ENCODE results near the gene TMEM154. TPM values are rescaled to one million over a fixed set of nuclear protein-coding genes. Genes with fewer than 3 reads are reported as not detected.
A peak's percentile ranks its signal among the peaks of the same experiment; 100 is the strongest.

Gene TMEM154
- total RNA-seq, 1 donor from 2014 or later = 1.0 TPM

- Histone ChIP-seq H3K4me1 (ENCODE audit: control insufficient read depth in 3 of 3, insufficient read depth in 3 of 3, low read length in 3 of 3) (peaks cover 0 to 12% (median 10%) of the 10 kb centered on the region in 3 donors), H3K27me3 (ENCODE audit: control insufficient read depth in 3 of 3, insufficient read depth in 3 of 3, low read length in 3 of 3) (no peaks in the 10 kb centered on the region), H3K36me3 (ENCODE audit: control insufficient read depth in 3 of 3, insufficient read depth in 3 of 3, low read length in 3 of 3) (no peaks in the 10 kb centered on the region), H3K9me3 (ENCODE audit: control insufficient read depth in 3 of 3, low read length in 3 of 3) (no peaks in the 10 kb centered on the region), H3K4me3 (ENCODE audit: low read length in 3 of 3) (no peak overlapping the region), H3K9ac (ENCODE audit: low read depth in 1 of 3, low read length in 3 of 3) (no peak overlapping the region), H3K27ac (ENCODE audit: low read depth, low read length) (peak overlapping the region; percentile 56)
These were observed 17.7 kb upstream of the TMEM154 start for GRCh38 chr4:152697284-152698088.

DNA sequence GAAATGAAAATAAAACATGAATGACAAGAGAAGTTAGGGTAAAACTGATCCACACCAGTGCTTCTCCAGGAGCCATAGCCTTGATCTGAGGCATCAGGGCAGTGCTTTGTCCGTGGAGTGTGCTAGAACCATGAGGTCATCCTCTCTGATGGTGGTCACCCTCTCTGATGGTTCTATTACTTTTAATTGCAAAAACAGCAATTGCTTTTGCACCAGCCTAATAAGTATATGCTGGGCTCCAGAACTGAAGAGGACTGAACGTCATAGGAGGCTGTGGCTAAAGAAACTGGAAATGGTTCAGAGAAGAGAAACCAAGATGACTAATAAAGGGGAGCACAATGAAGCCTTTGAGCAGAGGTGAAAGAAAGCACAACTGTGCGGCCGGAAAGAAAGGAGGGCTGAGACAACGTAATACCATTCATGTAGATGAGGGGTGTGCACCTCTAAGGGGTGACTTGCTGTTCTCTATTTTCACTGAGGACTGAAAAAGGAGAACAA, 17.0 kb upstream of the TMEM154 start:
- H3K9ac ChIP-seq (ENCODE audit: low read depth in 1 of 3, low read length in 3 of 3) = no peak overlapping the region
- no peaks in the 10 kb centered on the region for H3K9me3 ChIP-seq (ENCODE audit: control insufficient read depth in 3 of 3, low read length in 3 of 3)
- no peaks in the 10 kb centered on the region for H3K36me3 ChIP-seq (ENCODE audit: control insufficient read depth in 3 of 3, insufficient read depth in 3 of 3, low read length in 3 of 3)
- H3K27ac ChIP-seq (ENCODE audit: low read depth, low read length) = peak overlapping the region; percentile 56
- H3K4me1 ChIP-seq (ENCODE audit: control insufficient read depth in 3 of 3, insufficient read depth in 3 of 3, low read length in 3 of 3) = peaks cover 0 to 18% (median 15%) of the 10 kb centered on the region in 3 donors
- H3K4me3 ChIP-seq (ENCODE audit: low read length in 3 of 3) = no peak overlapping the region
- H3K27me3 ChIP-seq (ENCODE audit: control insufficient read depth in 3 of 3, insufficient read depth in 3 of 3, low read length in 3 of 3) = no peaks in the 10 kb centered on the region

- H3K4me1 ChIP-seq (ENCODE audit: control insufficient read depth in 3 of 3, insufficient read depth in 3 of 3, low read length in 3 of 3) = peaks cover 7 to 36% (median 35%) of the 10 kb centered on the region in 3 donors
- H3K27me3 ChIP-seq (ENCODE audit: control insufficient read depth in 3 of 3, insufficient read depth in 3 of 3, low read length in 3 of 3) = no peaks in the 10 kb centered on the region
- H3K27ac ChIP-seq (ENCODE audit: low read depth, low read length) = no peak overlapping the region
- H3K4me3 ChIP-seq (ENCODE audit: low read length in 3 of 3) = no peak overlapping the region
- H3K9ac ChIP-seq (ENCODE audit: low read depth in 1 of 3, low read length in 3 of 3) = no peak overlapping the region
- H3K36me3 ChIP-seq (ENCODE audit: control insufficient read depth in 3 of 3, insufficient read depth in 3 of 3, low read length in 3 of 3) = no peaks in the 10 kb centered on the region
- no peaks in the 10 kb centered on the region for H3K9me3 ChIP-seq (ENCODE audit: control insufficient read depth in 3 of 3, low read length in 3 of 3)
These were observed 14.1 kb upstream of the TMEM154 start for GRCh38 chr4:152693871-152694270.

GRCh38 chr4:152691761-152692160, 12.0 kb upstream of the TMEM154 start:
- H3K36me3 ChIP-seq (ENCODE audit: control insufficient read depth in 3 of 3, insufficient read depth in 3 of 3, low read length in 3 of 3) = no peaks in the 10 kb centered on the region
- H3K4me3 ChIP-seq (ENCODE audit: low read length in 3 of 3) = no peak overlapping the region
- H3K9me3 ChIP-seq (ENCODE audit: control insufficient read depth in 3 of 3, low read length in 3 of 3) = no peaks in the 10 kb centered on the region
- H3K27ac ChIP-seq (ENCODE audit: low read depth, low read length) = peak overlapping the region; percentile 86
- H3K9ac ChIP-seq (ENCODE audit: low read depth in 1 of 3, low read length in 3 of 3) = no peak overlapping the region
- H3K27me3 ChIP-seq (ENCODE audit: control insufficient read depth in 3 of 3, insufficient read depth in 3 of 3, low read length in 3 of 3) = no peaks in the 10 kb centered on the region
- peaks cover 7 to 33% (median 27%) of the 10 kb centered on the region in 3 donors for H3K4me1 ChIP-seq (ENCODE audit: control insufficient read depth in 3 of 3, insufficient read depth in 3 of 3, low read length in 3 of 3)

DNA sequence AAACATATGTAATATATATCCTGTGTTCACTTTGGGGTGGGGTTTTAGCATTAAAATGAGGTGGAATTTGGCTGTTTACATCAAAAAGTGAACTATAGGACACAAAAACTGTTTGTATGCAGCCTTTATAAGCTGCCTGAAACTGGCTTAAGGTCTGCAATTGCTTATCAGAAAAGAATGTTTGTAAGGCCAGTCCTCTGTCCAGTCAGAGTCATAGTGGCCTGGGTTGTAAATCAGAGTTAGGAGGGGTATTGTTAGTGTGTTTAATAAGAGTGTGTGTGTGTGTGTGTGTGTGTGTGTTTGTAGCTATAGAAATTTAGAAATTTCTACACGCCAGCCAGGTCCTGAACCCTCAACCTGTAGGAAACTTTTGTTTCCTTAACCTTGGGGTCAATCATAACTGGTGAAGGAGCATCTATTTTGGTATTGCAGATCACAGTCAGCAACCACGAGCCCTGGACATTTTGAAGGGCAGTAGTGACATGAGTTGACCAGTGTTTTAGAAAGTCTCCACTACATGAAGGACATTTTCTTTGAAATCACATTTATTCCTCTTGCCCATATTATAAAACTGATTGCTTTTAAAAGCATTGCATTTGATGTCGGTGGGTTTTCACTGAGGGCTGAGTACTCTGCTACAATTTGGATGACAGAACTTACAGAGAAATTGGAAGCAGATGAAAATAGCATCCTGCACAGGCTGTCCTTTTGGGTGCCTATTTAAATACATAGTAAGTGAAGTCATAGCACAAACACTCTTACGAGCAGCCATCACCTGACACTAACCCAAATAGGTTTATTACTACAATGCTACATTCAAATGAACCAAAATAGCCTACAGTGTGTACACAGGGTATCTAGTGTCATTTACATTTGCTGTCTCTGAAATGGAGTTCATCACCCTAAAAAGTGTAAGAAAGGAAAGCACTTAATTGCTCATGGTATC, 11.2 kb upstream of the TMEM154 start:
- H3K9me3 ChIP-seq (ENCODE audit: control insufficient read depth in 3 of 3, low read length in 3 of 3) = no peaks in the 10 kb centered on the region
- peak overlapping the region in 1 of 3 donors; percentile 9 for H3K4me3 ChIP-seq (ENCODE audit: low read length in 3 of 3)
- H3K4me1 ChIP-seq (ENCODE audit: control insufficient read depth in 3 of 3, insufficient read depth in 3 of 3, low read length in 3 of 3) = peaks cover 7 to 37% (median 25%) of the 10 kb centered on the region in 3 donors
- peak overlapping the region in 2 of 3 donors; percentile 24 to 58 for H3K9ac ChIP-seq (ENCODE audit: low read depth in 1 of 3, low read length in 3 of 3)
- H3K36me3 ChIP-seq (ENCODE audit: control insufficient read depth in 3 of 3, insufficient read depth in 3 of 3, low read length in 3 of 3) = no peaks in the 10 kb centered on the region
- H3K27ac ChIP-seq (ENCODE audit: low read depth, low read length) = peak overlapping the region; percentile 86
- no peaks in the 10 kb centered on the region for H3K27me3 ChIP-seq (ENCODE audit: control insufficient read depth in 3 of 3, insufficient read depth in 3 of 3, low read length in 3 of 3)

- Histone ChIP-seq H3K9me3 (ENCODE audit: control insufficient read depth in 3 of 3, low read length in 3 of 3) (no peaks in the 10 kb centered on the region), H3K9ac (ENCODE audit: low read depth in 1 of 3, low read length in 3 of 3) (no peak overlapping the region), H3K27ac (ENCODE audit: low read depth, low read length) (peak overlapping the region; percentile 86), H3K4me3 (ENCODE audit: low read length in 3 of 3) (no peak overlapping the region), H3K27me3 (ENCODE audit: control insufficient read depth in 3 of 3, insufficient read depth in 3 of 3, low read length in 3 of 3) (no peaks in the 10 kb centered on the region), H3K4me1 (ENCODE audit: control insufficient read depth in 3 of 3, insufficient read depth in 3 of 3, low read length in 3 of 3) (peaks cover 7 to 38% (median 25%) of the 10 kb centered on the region in 3 donors), H3K36me3 (ENCODE audit: control insufficient read depth in 3 of 3, insufficient read depth in 3 of 3, low read length in 3 of 3) (no peaks in the 10 kb centered on the region)
These were observed 10.1 kb upstream of the TMEM154 start for GRCh38 chr4:152689615-152690501.

GRCh38 chr4:152687974-152688599, 8.3 kb upstream of the TMEM154 start:
- no peaks in the 10 kb centered on the region for H3K36me3 ChIP-seq (ENCODE audit: control insufficient read depth in 3 of 3, insufficient read depth in 3 of 3, low read length in 3 of 3)
- no peak overlapping the region for H3K27ac ChIP-seq (ENCODE audit: low read depth, low read length)
- no peaks in the 10 kb centered on the region for H3K9me3 ChIP-seq (ENCODE audit: control insufficient read depth in 3 of 3, low read length in 3 of 3)
- no peak overlapping the region for H3K4me3 ChIP-seq (ENCODE audit: low read length in 3 of 3)
- no peak overlapping the region for H3K9ac ChIP-seq (ENCODE audit: low read depth in 1 of 3, low read length in 3 of 3)
- H3K27me3 ChIP-seq (ENCODE audit: control insufficient read depth in 3 of 3, insufficient read depth in 3 of 3, low read length in 3 of 3) = no peaks in the 10 kb centered on the region
- H3K4me1 ChIP-seq (ENCODE audit: control insufficient read depth in 3 of 3, insufficient read depth in 3 of 3, low read length in 3 of 3) = peaks cover 7 to 38% (median 25%) of the 10 kb centered on the region in 3 donors

- Histone ChIP-seq H3K27me3 (ENCODE audit: control insufficient read depth in 3 of 3, insufficient read depth in 3 of 3, low read length in 3 of 3) (no peaks in the 10 kb centered on the region), H3K36me3 (ENCODE audit: control insufficient read depth in 3 of 3, insufficient read depth in 3 of 3, low read length in 3 of 3) (no peaks in the 10 kb centered on the region), H3K9me3 (ENCODE audit: control insufficient read depth in 3 of 3, low read length in 3 of 3) (no peaks in the 10 kb centered on the region), H3K4me3 (ENCODE audit: low read length in 3 of 3) (no peak overlapping the region), H3K4me1 (ENCODE audit: control insufficient read depth in 3 of 3, insufficient read depth in 3 of 3, low read length in 3 of 3) (peaks cover 7 to 29% (median 18%) of the 10 kb centered on the region in 3 donors), H3K27ac (ENCODE audit: low read depth, low read length) (peak overlapping the region; percentile 74), H3K9ac (ENCODE audit: low read depth in 1 of 3, low read length in 3 of 3) (no peak overlapping the region)
These were observed 6.7 kb upstream of the TMEM154 start for GRCh38 chr4:152686452-152687013.
